Tibial nerve (tissue), 3 donors: ENCODE measurements around the gene FZD7.

Experiments
- POLR2A ChIP-seq, 2 donors: fragments of 450-650 bp; IDR thresholded peaks; one replicate each; pipeline ENCODE4 v1.6.1; 2017; ENCODE audit warnings: antibody characterized with exemption in 2 of 2, mild to moderate bottlenecking in 2 of 2, moderate library complexity in 2 of 2
- TF ChIP-seq, protein P1 (sequence below), 5 experiments: fragments of 200-600 bp in 3 of 5; fragments of 450-650 bp in 2 of 5; sonication (generic) in 3 of 5; IDR thresholded peaks; one replicate each; pipeline ENCODE4 v1.5.1; 2016 to 2019; ENCODE audit warnings: antibody characterized with exemption in 5 of 5, mild to moderate bottlenecking in 3 of 5, moderate library complexity in 2 of 5

- TF ChIP-seq, protein P1, sequence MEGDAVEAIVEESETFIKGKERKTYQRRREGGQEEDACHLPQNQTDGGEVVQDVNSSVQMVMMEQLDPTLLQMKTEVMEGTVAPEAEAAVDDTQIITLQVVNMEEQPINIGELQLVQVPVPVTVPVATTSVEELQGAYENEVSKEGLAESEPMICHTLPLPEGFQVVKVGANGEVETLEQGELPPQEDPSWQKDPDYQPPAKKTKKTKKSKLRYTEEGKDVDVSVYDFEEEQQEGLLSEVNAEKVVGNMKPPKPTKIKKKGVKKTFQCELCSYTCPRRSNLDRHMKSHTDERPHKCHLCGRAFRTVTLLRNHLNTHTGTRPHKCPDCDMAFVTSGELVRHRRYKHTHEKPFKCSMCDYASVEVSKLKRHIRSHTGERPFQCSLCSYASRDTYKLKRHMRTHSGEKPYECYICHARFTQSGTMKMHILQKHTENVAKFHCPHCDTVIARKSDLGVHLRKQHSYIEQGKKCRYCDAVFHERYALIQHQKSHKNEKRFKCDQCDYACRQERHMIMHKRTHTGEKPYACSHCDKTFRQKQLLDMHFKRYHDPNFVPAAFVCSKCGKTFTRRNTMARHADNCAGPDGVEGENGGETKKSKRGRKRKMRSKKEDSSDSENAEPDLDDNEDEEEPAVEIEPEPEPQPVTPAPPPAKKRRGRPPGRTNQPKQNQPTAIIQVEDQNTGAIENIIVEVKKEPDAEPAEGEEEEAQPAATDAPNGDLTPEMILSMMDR (IDR thresholded peaks at IDR 0.05), result no peak
- no peak for TF ChIP-seq POLR2A (IDR thresholded peaks at IDR 0.05)
Measured at GRCh38 chr2:202023198-202023903, 10.3 kb upstream of the FZD7 start.
